Measurements from ENCODE around the gene DAZAP2. TPM values are rescaled to one million over a fixed set of nuclear protein-coding genes. Genes with fewer than 3 reads are reported as not detected.

DAZAP2 gene
- total RNA-seq, 4 donors from 2014 or later = 232 to 396 (median 260) TPM

- no peaks in the 10 kb centered on the region for H3K27me3 ChIP-seq
- H3K9me3 ChIP-seq = no peaks in the 10 kb centered on the region
- peaks cover 34% of the 10 kb centered on the region for H3K36me3 ChIP-seq
- no peak overlapping the region for H3K27ac ChIP-seq
- H3K4me1 ChIP-seq = no peaks in the 10 kb centered on the region
- DNase-seq (ENCODE audit: low spot score in 2 of 2) = no peak
- H3K4me3 ChIP-seq = no peak overlapping the region
- TF ChIP-seq POLR2AphosphoS5 (IDR thresholded peaks at IDR 0.05) = no peak
- TF ChIP-seq CTCF (IDR thresholded peaks at IDR 0.05) = no peak
- no peak for TF ChIP-seq EP300 (IDR thresholded peaks at IDR 0.05)
- TF ChIP-seq POLR2A (IDR thresholded peaks at IDR 0.05) = no peak
- 96% methylated on average over 5 of the region's 5 CpGs for WGBS
These were observed 46.3 kb upstream of the DAZAP2 start for GRCh38 chr12:51192284-51192671.

- TF ChIP-seq EP300 (IDR thresholded peaks at IDR 0.05) = no peak
- no peak for TF ChIP-seq POLR2AphosphoS5 (IDR thresholded peaks at IDR 0.05)
- TF ChIP-seq CTCF (IDR thresholded peaks at IDR 0.05) = no peak
- TF ChIP-seq POLR2A (IDR thresholded peaks at IDR 0.05) = no peak
- WGBS = 94% methylated on average over 2 of the region's 7 CpGs
These were observed 42.8 kb upstream of the DAZAP2 start for GRCh38 chr12:51195841-51196240.

GRCh38 chr12:51196547-51196946 lies 42.1 kb upstream of the DAZAP2 start:
- Histone ChIP-seq H3K27ac (no peak overlapping the region), H3K4me1 (no peaks in the 10 kb centered on the region), H3K4me3 (no peak overlapping the region), H3K9me3 (no peaks in the 10 kb centered on the region), H3K36me3 (peaks cover 33% of the 10 kb centered on the region), H3K27me3 (no peaks in the 10 kb centered on the region)
- DNase-seq (ENCODE audit: low spot score in 2 of 2) = no peak
- TF ChIP-seq POLR2AphosphoS5 (IDR thresholded peaks at IDR 0.05) (no peak), POLR2A (IDR thresholded peaks at IDR 0.05) (no peak), CTCF (IDR thresholded peaks at IDR 0.05) (no peak), EP300 (IDR thresholded peaks at IDR 0.05) (no peak)
- WGBS = 87% methylated on average over 9 of the region's 9 CpGs

More at GRCh38 chr12:51195841-51196240, 42.8 kb upstream of the DAZAP2 start:
- Histone ChIP-seq H3K27me3 (no peaks in the 10 kb centered on the region), H3K4me3 (no peak overlapping the region), H3K36me3 (peaks cover 40% of the 10 kb centered on the region), H3K4me1 (no peaks in the 10 kb centered on the region), H3K27ac (no peak overlapping the region), H3K9me3 (no peaks in the 10 kb centered on the region)
- DNase-seq (ENCODE audit: low spot score in 2 of 2) = no peak

- H3K4me3 ChIP-seq = no peak overlapping the region
- TF ChIP-seq EP300 (IDR thresholded peaks at IDR 0.05) = no peak
- TF ChIP-seq POLR2AphosphoS5 (IDR thresholded peaks at IDR 0.05) = no peak
- no peak for TF ChIP-seq POLR2A (IDR thresholded peaks at IDR 0.05)
- no peak for TF ChIP-seq CTCF (IDR thresholded peaks at IDR 0.05)
- H3K36me3 ChIP-seq = peaks cover 29% of the 10 kb centered on the region
- no peaks in the 10 kb centered on the region for H3K9me3 ChIP-seq
- 96% methylated on average over 23 of the region's 38 CpGs for WGBS
- H3K27me3 ChIP-seq = no peaks in the 10 kb centered on the region
- DNase-seq (ENCODE audit: low spot score in 2 of 2) = no peak
- H3K4me1 ChIP-seq = no peaks in the 10 kb centered on the region
- no peak overlapping the region for H3K27ac ChIP-seq
These were observed 40.7 kb upstream of the DAZAP2 start for GRCh38 chr12:51197736-51198567.

- Histone ChIP-seq H3K4me3 (no peak overlapping the region), H3K4me1 (no peaks in the 10 kb centered on the region), H3K27me3 (no peaks in the 10 kb centered on the region), H3K27ac (no peak overlapping the region), H3K36me3 (peaks cover 37% of the 10 kb centered on the region), H3K9me3 (no peaks in the 10 kb centered on the region)
- TF ChIP-seq POLR2A (IDR thresholded peaks at IDR 0.05) = no peak
- no peak for TF ChIP-seq CTCF (IDR thresholded peaks at IDR 0.05)
- DNase-seq (ENCODE audit: low spot score in 2 of 2) = no peak
- WGBS = 80% methylated on average over 13 of the region's 16 CpGs
These were observed 39.9 kb upstream of the DAZAP2 start for GRCh38 chr12:51198568-51199365.

Measured in suprapubic skin (tissue), 4 donors.